ENCODE measurements around the gene ACP1.

ACP1 gene

DNA sequence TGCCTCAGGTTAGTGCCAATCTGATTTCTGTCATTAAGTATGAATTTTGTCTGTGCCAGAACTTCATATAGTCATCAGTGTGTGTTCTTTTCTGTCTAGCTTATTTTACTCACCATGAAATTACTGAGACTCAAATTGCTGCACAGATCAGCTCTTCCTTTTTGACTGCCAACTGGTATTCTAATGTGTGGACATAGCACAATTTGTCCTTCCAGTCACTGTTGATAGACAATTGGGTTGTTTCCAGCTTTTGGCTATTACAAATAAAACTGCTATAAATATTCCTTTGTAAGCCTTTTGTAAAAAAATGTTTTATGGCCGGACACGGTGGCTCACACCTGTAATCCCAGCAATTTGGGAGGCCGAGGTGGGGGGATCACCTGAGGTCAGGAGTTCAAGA is 8.7 kb upstream of the ACP1 start:
- FAIRE-seq, result no peak

DNA sequence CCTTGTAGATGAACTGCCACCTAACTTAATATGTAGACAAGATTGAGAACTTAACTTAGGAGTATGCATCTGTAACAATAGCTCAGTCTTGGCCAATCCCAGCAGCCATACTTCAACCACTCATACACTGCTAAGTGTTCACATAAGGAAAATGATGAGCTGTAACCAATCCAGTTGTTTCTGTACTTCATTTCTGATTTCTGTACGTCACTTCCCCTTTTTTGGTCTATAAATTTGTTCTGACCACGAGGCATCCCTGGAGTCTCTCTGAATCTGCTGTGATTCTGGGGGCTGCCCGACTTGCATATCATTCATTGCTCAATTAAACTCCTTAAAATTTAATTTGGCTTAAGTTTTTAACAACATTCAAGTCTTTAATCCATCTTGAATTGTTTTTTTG is 7.3 kb upstream of the ACP1 start:
- no peak for FAIRE-seq

DNA sequence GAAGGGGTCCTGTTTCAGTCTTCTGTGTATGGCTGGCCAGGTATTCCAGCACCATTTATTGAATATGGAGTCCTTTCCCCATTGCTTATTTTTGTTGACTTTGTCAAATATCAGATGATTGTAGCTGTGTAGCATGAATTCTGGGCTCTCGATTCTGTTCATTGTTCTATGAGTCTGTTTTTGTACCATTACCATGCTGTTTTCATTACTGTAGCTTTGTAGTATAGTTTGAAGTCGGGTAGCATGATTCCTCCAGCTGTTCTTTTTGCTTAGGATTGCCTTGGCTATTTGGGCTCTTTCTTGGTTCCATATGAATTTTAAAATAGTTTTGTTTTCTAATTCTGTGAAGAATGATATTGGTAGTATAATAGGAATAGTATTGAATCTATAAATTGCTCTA is 6.9 kb upstream of the ACP1 start:
- FAIRE-seq, result no peak

DNA sequence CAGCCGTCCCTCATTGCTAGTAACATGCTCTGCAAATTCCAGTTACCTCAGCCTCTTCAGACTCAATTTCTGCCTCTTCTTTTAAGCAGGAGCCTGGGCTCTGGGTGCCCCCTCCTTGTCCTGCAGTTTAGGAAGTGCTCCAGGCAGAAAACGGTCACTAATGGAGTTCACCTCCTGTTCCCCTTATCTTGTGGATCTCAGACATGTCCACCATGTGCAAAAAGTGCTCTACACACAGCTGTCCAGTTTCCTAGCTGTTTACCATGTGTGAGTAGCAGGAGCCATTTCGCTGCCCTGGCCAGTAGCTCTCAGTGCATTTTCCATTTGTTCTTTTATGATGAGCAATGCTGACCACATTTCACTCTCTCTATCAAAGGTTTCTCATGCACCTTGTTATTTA is 5.8 kb upstream of the ACP1 start:
- FAIRE-seq, result no peak

DNA sequence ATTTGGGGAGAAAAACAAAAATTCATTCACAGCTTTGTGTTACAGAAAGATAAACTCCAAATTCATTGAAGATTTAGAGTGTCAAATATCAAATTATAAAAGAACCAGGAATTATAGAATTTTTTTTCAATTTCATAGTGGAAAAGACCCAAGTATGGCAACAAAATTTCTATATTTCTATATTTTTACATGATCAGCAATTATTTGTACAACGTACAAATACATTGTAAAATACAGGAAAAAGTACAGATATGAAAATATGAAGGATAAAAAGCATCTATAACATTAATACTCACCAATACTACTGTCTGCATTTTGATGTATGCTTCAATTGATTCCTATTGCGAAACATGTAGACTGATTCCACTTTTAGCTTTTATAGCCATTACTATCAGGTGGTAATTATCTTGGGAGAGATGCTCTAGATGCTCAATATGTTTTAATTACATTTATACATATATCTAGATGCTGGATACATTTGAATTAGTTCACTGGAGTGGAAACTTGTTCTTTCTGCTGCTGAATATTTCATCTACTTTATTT is 4.9 kb upstream of the ACP1 start:
- FAIRE-seq, result no peak

DNA sequence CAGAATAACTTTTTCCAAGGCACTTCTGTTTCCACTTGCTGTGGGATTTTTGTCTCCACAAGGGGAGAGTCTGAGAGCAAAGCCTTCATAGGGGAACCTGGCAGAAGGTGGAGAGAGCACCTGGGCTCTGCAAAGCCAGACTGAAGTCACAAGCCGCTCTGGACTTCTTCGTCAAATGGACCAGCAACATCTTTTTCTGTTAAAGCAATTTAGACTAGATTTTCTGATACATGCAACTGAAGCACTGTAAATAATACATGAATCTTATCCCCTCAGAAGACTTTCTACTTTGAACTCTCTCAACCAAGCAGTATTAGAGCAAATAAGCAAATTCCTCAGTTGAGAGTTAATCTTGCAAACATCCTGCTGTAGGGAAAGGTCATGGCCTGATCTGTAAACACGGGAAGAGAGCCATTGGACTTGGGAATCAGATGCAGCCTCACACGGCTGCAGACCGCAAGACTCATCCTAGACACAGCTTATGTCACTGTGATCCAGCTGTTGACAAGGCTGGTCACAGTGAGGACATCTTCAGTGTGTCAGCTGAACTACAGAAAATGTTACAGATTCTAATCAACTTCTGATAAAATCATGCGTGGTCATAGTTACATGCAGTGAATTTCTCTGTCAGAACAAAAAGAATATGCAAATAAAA is 4.1 kb upstream of the ACP1 start:
- FAIRE-seq, result no peak

DNA sequence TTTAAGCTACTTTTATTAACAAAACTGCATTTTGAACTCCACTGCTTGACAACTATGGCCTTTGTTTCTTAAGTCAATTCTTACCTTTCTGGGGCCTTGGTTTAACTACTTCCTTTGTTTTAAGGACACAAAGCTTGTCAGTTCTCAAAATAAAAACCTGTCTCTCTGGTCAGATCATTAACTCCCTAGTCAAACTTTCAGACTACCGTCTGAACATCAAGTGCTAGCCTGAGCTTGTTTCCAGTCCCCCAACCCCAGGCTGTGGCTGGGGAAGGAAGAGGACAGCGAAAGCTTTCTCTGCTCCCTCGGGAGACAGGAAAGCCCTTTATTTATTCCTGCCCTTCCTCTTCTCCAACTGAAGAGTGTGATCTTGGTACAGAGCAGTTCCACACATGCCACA is 2.6 kb upstream of the ACP1 start:
- no peak for FAIRE-seq

DNA sequence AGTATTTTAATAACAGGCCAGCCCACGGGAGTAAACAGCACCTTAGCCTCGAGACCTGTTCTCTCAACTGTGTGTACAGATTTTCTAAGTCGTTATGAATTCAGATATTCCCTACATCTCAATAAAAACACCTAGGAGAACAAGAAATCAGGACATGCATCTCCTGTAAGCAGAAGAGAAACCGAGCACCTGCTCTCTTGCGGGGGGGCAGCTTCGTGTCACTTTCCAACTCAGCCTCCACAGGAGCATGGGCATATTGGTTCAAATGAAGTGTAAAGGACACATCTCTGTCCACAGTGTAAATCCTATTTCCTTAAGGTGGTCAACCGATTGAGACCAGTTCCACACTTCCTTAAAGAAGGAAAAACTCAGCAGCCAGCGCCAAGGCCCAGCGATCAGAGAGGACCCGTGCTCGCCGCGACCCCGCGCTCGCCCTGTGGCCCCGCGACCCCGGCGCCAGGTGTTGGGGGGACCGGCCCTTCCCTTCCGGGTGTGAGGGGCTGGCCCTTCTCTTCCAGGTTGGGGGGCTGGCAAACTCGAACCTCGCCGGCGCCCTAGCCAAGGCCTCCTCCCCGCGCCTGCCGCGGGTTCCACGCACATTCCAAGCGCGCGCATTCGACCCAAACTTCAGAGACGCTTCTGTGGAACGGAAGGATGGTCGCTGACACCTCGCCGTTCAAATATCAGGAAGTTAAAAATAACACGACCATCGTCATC is 1.6 kb upstream of the ACP1 start:
- FAIRE-seq, result no peak

DNA sequence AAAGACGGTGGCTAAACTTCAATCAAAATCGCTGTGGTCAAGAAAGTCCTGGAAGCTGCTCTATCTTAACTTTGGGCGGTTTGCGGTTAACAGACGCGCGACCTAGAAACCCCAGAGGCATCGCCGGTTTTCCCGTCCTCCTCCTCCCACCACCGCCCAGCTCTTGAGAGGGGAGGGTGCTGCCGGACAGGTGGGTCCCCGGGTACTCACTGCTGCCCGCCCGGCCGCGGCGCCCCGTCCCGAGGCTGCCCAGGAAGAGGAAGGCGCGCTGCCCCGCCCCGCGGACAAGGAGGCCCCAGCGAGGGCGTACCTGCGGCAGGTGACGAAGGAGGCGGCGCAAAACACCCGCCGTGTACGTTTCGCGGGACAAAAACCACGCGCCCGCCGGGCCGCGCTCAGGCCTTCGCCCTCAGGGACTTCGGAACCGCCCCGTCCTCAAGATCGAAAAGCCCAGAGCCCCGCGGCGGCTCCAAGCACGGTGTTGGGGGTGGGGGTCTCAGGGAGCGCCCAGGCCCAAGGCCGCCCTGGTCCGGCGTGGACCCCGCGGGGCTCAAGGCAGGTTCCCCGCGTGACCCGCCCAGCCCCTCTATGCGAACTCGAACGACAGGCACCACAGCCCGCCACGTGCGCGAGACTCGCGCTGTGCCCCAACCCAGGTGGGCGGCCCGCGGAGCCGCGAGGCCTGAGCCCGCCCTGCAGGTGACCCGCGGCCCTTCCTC is 814 bp upstream of the ACP1 start, which contains the start of gene SH3YL1:
Gene SH3YL1, minus strand, starts transcription at position 259 of the 719 bp plus-strand sequence. Its CDS starts 48 bp downstream, at position 211.
- FAIRE-seq, result no peak

DNA sequence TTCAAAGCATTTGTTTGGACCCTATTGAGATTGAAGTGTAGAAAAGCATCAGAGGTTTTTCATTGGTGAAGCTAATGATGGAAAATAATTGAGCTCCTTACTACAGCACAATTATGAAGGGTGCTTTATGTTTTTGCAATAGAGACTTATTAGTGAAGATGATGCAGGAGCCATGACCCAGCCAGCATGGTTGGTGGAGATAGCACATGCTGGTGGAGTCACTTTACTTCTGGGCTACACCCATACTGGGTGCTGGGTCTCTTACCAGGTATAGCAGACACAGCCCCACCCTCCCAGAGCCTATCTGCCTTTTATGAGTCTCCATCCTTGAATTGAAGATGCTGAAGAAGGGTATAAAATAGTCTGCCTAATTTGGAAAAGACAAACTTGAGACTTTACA is 3.6 kb downstream of the ACP1 start:
- no peak for FAIRE-seq

DNA sequence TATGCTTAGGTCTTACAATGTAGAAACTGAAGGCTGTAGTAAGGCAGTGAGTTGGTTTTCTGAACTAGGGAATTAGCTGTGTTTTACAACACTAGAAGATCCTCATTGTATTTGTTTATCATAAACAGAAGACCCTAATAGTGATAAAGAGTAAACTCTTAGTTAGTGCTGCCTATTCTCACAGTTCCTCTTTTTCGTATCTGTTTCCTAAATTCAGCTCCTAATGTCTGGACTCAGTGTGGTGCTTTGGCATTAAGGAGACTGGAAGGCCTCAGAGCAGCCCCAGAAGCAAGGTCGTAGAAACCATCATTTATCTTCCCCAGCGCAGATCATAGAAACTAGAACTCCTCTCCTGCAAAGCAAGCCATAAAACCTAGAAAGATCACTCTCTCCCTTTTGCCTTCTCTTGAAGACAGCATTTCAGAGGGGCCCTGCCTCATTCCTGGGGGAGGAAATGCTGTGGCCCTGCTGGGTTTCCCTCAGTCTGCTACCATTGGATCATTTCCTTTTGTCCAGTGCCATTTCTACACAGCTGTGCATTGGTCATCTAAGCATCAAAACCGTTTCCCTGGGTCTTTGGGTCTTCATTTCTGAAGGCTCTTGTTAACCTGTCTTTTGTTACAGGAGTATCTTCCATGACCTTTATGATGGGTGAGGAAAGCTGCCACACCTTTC is 4.7 kb downstream of the ACP1 start:
- no peak for FAIRE-seq

DNA sequence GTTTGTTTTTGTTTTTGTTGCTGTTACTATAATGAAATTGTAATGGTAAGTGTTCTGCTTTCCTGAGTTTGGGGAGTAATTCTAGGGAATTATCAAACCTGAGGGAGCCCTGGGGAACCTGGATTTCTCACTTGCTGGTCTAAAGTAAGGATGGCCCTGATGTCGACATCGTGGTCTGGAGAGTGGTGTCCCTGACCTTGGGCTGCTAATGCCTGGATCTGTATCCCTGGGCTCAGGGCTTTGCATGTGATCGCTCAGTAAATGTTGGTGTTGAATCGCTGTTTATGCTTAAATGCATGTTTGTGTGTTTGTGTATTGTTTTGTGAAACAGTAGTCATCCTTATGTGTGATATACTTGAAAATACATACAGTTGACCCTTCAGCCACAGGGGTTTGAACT is 6.1 kb downstream of the ACP1 start:
- FAIRE-seq, result no peak

DNA sequence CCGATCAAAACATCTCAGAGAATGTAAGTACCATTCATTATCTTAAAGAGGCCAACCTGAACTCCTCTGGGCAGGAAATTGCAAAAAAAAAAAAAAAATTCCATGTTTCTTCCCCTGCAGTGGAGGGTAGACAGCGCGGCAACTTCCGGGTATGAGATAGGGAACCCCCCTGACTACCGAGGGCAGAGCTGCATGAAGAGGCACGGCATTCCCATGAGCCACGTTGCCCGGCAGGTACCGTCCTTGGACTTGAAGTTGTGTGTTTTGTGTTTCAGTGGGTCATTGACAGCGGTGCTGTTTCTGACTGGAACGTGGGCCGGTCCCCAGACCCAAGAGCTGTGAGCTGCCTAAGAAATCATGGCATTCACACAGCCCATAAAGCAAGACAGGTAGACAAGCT is 7.2 kb downstream of the ACP1 start:
- FAIRE-seq, result no peak

DNA sequence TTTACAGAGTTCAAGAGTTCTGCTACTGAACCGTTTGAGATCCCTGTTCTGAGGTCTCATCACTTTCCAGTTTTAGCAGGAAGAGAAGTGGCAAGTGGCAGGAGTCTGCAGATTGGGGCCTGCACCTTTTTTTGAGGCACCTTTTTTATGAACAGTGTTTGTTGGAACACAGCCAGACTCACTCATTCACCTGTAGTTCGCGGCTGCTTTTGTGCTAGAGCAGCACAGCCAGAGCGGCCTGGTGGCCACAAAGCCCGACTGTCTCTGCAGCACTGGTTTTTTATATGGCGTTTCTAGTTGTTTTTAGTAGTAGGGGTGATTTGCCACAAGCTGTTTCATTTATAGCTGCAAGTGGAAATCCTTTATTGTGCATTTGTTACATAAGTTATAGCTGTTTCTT is 8.6 kb downstream of the ACP1 start:
- FAIRE-seq, result no peak

DNA sequence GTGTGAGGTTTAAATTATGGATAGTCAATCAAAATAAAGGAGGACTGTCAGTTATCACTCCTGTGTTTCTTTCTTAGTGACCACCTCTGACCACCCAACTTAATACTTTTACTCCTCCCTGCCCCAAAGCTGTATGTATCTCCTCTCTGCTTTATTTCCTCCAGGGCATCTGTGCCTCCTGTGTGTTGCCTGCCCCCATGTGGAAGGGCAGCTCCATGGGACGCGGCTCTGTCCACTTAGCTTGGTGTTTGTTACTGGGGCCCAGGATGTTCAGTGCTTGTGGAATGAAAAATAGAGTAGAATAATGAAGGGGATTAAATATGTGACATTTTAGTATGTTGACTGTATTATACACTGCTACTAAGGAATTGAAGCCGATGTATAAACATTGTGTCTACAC is 9.8 kb downstream of the ACP1 start:
- FAIRE-seq, result no peak

DNA sequence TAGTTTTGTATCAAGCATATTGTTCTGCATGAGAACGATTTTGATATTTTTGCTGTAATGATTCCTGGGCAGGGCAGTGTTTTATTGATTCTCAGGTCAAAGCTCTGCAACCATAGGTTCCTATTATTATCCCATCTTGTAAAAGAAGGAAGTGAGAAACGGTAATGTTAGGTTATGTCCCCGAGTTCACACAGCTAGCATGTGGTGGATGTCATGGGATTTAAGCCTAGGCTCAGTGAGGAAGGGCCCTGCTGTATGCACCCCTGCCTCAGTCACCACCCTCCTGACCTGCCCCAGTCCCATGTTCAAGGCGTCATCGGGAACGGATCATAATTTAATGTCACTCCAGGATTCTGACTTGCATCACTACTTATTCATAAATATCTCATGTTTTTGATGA is 10.7 kb downstream of the ACP1 start:
- FAIRE-seq, result no peak

DNA sequence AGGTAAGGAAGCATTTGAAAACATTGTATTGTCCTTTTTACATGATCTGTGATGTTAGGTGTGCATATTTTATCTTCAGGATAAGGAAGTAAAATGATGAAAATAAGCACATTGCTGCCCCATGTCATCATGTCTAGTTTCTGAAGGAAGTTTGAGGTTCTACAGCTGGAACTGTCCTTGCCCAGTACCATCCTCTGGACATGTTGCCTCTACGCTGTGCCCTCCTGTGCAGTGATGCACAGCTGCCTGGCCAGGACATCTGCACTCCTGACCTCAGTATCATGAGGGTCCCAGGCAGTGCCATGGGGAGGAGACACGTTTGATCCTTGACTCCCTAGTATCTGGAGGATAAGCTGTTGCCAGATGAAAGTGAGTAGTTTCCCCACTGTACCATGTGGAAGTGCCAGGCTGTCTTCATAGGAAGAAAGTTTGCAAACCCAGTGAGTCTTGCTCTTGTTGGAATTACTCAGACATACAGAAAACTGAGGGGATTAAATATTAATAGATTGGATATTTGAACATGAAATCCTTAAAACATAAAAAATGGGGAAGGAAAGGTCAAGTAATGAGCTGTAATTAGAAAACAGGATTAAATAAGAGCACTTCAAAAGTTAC is 13.7 kb downstream of the ACP1 start:
- FAIRE-seq, result no peak

DNA sequence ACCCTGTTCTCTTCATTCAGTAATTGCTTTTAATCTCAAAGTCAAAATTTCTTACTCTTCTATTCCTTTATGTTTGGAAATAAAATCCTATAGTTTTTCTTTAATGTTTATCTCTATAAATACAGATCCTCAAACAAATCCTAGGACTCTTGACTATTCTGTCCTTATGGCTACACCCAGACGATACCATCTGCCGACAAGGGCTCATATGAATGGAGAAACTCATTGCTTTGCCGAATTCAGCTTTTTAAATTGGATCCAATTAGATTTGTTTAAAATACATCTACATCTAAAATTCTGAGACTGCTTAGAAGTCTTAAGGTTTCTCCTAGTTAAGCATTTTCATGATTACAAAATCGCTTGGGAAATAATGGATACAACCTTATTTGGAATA is 14.2 kb downstream of the ACP1 start:
- no peak for FAIRE-seq

DNA sequence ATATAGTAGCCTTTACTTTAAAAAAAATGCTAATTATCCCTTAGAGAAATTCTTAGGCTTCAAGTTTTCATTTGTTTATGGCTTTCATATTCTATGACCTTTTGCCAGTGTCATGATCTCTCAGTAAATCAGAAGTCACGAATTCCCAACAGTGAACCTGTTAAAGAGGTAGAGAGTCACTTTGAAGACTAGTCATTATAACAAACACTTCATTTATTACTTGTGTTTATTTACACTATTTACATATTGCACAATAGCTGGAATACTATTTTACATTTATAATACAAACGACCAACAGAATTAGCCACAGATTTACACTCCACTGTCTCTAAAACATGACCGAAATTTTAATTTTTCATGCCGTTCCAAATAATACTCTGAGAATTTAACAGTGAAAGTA is 14.6 kb downstream of the ACP1 start:
- no peak for FAIRE-seq

DNA sequence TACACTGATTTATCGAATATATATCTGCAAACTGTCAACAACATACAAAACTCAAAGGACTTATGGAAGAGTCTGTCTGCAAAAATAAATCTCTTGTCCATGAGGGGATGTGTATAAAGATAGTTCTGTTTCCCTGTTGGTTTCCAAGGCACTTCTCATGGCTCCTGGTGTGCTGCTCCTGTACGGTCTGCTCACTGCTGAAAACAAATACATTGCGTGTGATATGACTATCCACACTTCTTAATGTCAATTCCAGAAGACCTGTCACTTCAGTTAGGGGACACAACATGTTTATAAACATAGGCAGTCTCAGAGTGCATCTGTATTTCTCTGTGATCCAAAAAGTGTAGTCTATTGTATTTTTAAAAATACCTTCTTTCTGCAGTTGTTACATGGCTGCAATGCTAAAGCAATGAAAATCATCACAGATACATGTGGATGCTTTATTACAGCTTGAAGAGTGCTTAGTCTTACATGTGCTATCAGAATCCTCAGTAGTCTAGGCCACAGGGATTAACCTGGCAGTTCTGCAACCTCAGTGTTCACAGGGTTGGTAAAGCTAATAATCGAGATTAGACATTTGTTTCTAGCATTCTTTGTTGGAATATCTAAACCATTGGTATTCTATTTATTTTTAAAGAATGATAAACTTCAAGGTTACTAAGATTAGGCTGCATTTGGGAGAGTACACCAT is 15.4 kb downstream of the ACP1 start:
- no peak for FAIRE-seq

DNA sequence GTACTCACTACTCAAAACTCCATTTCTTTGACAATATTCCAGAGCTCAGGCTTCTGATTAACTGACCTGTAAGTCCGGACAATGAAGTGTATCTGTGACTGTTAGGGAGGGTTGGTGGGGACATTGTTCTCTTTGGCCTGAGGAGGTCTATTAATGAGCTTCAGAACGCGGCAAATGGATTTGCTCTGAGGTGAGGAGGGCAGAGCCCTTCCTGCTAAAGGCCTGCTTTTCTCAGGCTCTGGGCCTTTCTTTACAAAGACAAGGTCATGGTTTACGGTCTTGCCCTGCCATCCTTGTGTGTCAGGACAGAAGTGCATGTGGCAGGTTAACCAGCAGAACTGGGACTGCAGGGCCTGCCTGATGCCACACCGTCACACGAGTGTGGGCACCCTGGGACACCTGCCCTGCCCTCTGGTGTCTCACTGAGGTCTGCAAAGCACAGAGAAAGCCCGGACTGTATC is 15.9 kb downstream of the ACP1 start:
- FAIRE-seq, result no peak

DNA sequence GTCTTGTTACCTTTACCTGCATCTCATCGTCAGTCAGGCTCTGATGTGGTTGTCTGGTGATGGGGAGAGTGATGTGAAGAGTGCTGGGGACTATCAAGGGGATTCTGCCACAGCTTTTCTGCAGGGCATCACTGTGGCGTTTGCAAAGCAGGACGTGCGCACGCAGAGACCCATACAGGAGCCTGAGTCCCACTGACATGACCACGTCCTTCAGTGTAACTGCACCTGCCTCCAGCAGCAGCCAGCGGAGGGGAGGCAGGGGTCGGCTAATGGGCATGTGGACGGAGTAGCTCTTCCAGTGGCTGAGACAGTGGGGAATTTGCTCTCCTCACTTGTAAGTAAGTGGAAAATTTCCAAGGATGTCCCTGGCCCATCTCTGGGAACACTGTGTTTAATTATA is 16.6 kb downstream of the ACP1 start:
- FAIRE-seq, result no peak

Data from TTC549 (cell line).